Upper lobe of left lung (tissue), 6 donors: Measurements from ENCODE around the gene SLC7A14. TPM values are rescaled to one million over a fixed set of nuclear protein-coding genes. Genes with fewer than 3 reads are reported as not detected.

Experiments used
- ATAC-seq, 2 donors: fragments of 200-7000 bp; cut with Tn5 transposase; one replicate each; pipeline ENCODE4 v1.9.1; 2022; ENCODE audit warnings: mild to moderate bottlenecking in 2 of 2, moderate library complexity in 2 of 2; ENCODE audit not compliant: low FRiP score in 2 of 2
- DNase-seq, 2 donors: peaks; one replicate each; pipeline ENCODE4 v3.0.0-alpha.2; 2019 to 2020
- H3K27ac ChIP-seq, 4 donors: fragments of 200-600 bp; sonication (generic); one replicate each; pipeline ENCODE4 v1.5.1; 2016 to 2019
- H3K27me3 ChIP-seq, 4 donors: fragments of 200-600 bp; sonication (generic); one replicate each; pipeline ENCODE4 v1.5.1; 2017 to 2019
- H3K36me3 ChIP-seq, 4 donors: fragments of 200-600 bp; sonication (generic); one replicate each; pipeline ENCODE4 v1.5.1; 2016 to 2019
- H3K4me1 ChIP-seq, 4 donors: fragments of 200-600 bp; sonication (generic); one replicate each; pipeline ENCODE4 v1.5.1; 2018 to 2019
- H3K4me3 ChIP-seq, 4 donors: fragments of 200-600 bp; sonication (generic); one replicate each; pipeline ENCODE4 v1.5.1; 2017 to 2019; ENCODE audit warnings: mild to moderate bottlenecking in 2 of 4, moderate library complexity in 1 of 4
- H3K9me3 ChIP-seq, 4 donors: fragments of 200-600 bp; sonication (generic); one replicate each; pipeline ENCODE4 v1.5.1; 2018 to 2019
- EP300 ChIP-seq, 4 donors: sonication (generic); formaldehyde crosslinking; IDR thresholded peaks; one replicate each; pipeline ENCODE4 v1.5.1; 2017; ENCODE audit warnings: antibody characterized with exemption in 4 of 4, control low read depth in 2 of 4
- POLR2A ChIP-seq, 4 donors: fragments of 450-650 bp; IDR thresholded peaks; one replicate each; pipeline ENCODE4 v1.5.1; 2016 to 2017; ENCODE audit warnings: antibody characterized with exemption in 4 of 4, mild to moderate bottlenecking in 2 of 4
- POLR2AphosphoS5 ChIP-seq, 2 donors: sonication (generic); formaldehyde crosslinking; IDR thresholded peaks; one replicate each; pipeline ENCODE4 v1.5.1; 2017; ENCODE audit warnings: antibody characterized with exemption in 2 of 2
- WGBS, 2 donors: methylation state at CpG; one replicate each; pipeline ENCODE4 v1.1.5; 2017 to 2018; 5-methylcytosine and 5-hydroxymethylcytosine counted together
- total RNA-seq, 6 donors: library from RNA; depleted of rRNA in 4 of 6; stranded (reverse); fragments of >200 nt in 4 of 6; gene quantifications; one replicate each; pipeline versions ENCODE4 v1.1.0 to v1.2.1, GENCODE V29; 2016 to 2021
- TF ChIP-seq, protein P1 (sequence below), 6 experiments: fragments of 450-650 bp in 4 of 6; fragments of 200-600 bp in 2 of 6; sonication (generic) in 2 of 6; IDR thresholded peaks; one replicate each; pipeline ENCODE4 v1.5.1; 2016 to 2019; ENCODE audit warnings: antibody characterized with exemption in 6 of 6
- donor health status: DM: no; HTN: no; CAD: no; lungs with moderate emphysema.
- donor health status: DM: no; HTN: yes; CAD: no; lungs with severe emphysema.

SLC7A14 gene
- total RNA-seq, 6 donors from 2014 or later, result 0.03 TPM; not detected in 5

DNA sequence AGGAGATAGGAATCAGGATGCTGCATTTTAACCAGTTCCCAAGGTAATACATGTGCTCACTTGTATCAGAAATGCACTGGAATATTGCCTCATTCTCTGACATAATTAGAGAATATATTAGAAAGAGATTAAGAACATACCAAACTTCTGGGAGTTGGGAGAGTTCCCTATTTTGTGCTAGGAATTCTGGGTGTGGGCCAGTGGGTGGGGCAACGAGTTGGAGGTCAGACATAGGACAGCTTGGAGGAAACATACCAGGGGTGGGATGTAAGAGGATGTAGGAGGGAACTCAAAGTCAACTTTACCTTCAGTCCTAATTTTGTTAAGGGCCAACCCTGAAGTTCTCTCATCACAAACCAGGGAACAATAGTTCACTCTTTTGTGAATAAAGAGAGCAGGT, 83.6 kb downstream of the SLC7A14 start:
- Histone ChIP-seq H3K36me3 (no peaks in the 10 kb centered on the region), H3K9me3 (no peaks in the 10 kb centered on the region), H3K27me3 (no peaks in the 10 kb centered on the region), H3K27ac (no peak overlapping the region), H3K4me3 (no peak overlapping the region), H3K4me1 (no peaks in the 10 kb centered on the region)
- ATAC-seq, result peak in 1 of 2 donors; percentile 73
- WGBS, 2 donors, result 18 to 26% methylated on average over 1 of the region's 1 CpG
- no peak for DNase-seq
- TF ChIP-seq EP300 (IDR thresholded peaks at IDR 0.05) (no peak), POLR2AphosphoS5 (IDR thresholded peaks at IDR 0.05) (no peak), POLR2A (IDR thresholded peaks at IDR 0.05) (no peak)
- TF ChIP-seq, protein P1, sequence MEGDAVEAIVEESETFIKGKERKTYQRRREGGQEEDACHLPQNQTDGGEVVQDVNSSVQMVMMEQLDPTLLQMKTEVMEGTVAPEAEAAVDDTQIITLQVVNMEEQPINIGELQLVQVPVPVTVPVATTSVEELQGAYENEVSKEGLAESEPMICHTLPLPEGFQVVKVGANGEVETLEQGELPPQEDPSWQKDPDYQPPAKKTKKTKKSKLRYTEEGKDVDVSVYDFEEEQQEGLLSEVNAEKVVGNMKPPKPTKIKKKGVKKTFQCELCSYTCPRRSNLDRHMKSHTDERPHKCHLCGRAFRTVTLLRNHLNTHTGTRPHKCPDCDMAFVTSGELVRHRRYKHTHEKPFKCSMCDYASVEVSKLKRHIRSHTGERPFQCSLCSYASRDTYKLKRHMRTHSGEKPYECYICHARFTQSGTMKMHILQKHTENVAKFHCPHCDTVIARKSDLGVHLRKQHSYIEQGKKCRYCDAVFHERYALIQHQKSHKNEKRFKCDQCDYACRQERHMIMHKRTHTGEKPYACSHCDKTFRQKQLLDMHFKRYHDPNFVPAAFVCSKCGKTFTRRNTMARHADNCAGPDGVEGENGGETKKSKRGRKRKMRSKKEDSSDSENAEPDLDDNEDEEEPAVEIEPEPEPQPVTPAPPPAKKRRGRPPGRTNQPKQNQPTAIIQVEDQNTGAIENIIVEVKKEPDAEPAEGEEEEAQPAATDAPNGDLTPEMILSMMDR (IDR thresholded peaks at IDR 0.05), result no peak

DNA sequence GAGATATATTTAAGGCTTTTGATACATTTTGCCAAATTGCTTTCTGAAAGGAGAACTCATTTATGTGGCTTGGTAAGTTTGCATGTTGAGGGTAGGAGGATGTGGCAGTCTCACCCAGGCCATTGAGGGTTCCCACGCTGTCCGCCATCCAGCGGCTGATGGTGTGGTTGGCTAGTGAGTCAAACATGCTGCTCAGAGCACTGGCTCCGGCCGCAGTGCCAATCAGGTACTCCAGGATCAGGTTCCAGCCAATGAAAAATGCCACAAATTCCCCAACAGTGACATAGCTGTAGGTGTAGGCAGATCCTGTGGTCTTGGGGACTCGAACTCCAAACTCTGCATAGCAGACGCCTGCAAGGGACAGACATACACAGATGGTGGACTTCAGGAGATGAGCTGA, 84.9 kb downstream of the SLC7A14 start:
- Histone ChIP-seq H3K27me3 (no peaks in the 10 kb centered on the region), H3K36me3 (no peaks in the 10 kb centered on the region), H3K4me3 (no peak overlapping the region), H3K27ac (no peak overlapping the region), H3K4me1 (no peaks in the 10 kb centered on the region), H3K9me3 (no peaks in the 10 kb centered on the region)
- TF ChIP-seq EP300 (IDR thresholded peaks at IDR 0.05), result no peak
- TF ChIP-seq POLR2AphosphoS5 (IDR thresholded peaks at IDR 0.05), result no peak
- TF ChIP-seq, protein P1 (IDR thresholded peaks at IDR 0.05), result no peak
- no peak for TF ChIP-seq POLR2A (IDR thresholded peaks at IDR 0.05)
- WGBS, 2 donors, result 97 to 100% methylated on average over 3 to 7 of the region's 7 CpGs
- ATAC-seq, result no peak
- DNase-seq, result peak in 1 of 2 donors; percentile 27

DNA sequence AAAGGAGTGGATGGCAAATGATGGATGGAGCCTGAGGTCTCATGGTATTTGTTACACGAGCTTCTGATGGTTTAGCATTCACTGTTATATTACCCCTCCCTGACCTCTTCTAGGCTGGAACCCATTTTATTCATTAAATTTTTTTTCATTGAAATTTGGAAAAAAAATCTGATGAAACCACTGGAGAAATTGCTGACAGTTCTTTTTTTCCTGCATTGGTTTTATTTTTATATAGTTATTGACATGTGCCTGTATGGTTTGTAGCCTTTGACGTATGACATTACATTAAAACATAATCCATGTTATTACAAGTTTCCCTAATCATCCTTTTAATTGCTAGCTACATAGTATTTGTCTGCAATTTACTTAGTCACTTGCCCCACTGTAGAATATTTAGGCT, 85.4 kb downstream of the SLC7A14 start:
- TF ChIP-seq, protein P1 (IDR thresholded peaks at IDR 0.05), result no peak
- TF ChIP-seq EP300 (IDR thresholded peaks at IDR 0.05) (no peak), POLR2AphosphoS5 (IDR thresholded peaks at IDR 0.05) (no peak), POLR2A (IDR thresholded peaks at IDR 0.05) (no peak)
- 79 to 87% methylated on average over 2 of the region's 2 CpGs for WGBS, 2 donors
- no peaks in the 10 kb centered on the region for H3K36me3 ChIP-seq
- no peaks in the 10 kb centered on the region for H3K27me3 ChIP-seq
- H3K27ac ChIP-seq, result no peak overlapping the region
- H3K4me1 ChIP-seq, result no peaks in the 10 kb centered on the region
- no peak for DNase-seq
- no peak for ATAC-seq
- H3K4me3 ChIP-seq, result no peak overlapping the region
- H3K9me3 ChIP-seq, result no peaks in the 10 kb centered on the region

DNA sequence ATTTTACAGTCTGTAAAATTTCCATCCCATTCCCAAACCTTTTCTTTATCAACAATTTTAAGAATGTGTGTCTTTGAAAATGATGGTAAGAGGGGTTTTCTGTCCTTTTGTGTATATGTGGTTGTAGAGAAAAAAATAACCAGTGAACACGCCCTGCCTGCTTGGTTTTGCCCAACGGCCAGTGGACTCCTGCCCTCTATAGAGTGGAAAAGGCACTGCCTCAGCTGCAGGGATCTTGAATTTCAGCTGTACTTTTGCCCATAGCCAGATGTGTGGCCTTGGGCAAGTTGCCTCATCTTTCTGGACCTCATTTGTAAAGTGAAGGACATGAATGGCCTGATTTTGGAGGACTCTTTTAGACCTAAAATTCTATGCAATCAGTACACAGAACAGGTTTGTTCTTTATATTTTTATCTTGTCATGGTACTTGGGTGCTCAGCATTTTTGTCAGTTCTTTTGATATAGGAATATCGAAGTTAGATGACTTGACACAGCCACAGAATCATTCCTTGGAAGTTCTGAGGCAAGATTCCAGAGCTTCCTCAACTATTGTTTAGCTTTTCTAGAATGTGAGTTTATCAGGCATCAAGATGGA, 86.2 kb downstream of the SLC7A14 start:
- Histone ChIP-seq H3K4me3 (no peak overlapping the region), H3K27ac (no peak overlapping the region), H3K9me3 (no peaks in the 10 kb centered on the region), H3K27me3 (no peaks in the 10 kb centered on the region), H3K4me1 (no peaks in the 10 kb centered on the region), H3K36me3 (no peaks in the 10 kb centered on the region)
- no peak for DNase-seq
- TF ChIP-seq POLR2A (IDR thresholded peaks at IDR 0.05) (no peak), EP300 (IDR thresholded peaks at IDR 0.05) (no peak), POLR2AphosphoS5 (IDR thresholded peaks at IDR 0.05) (no peak)
- TF ChIP-seq, protein P1 (IDR thresholded peaks at IDR 0.05), result peak in 2 of 6 experiments; percentile 13 to 15
- peak in 1 of 2 donors; percentile 36 for ATAC-seq
- 46 to 57% methylated on average over 3 of the region's 3 CpGs for WGBS, 2 donors
